ENCODE results near the gene TNS1.

Gene TNS1

GRCh38 chr2:217856159-217856558 lies 146.6 kb downstream of the TNS1 start:
- Histone ChIP-seq H3K79me2 (ENCODE audit: insufficient read depth, low read depth) (no peaks in the 10 kb centered on the region), H2AFZ (ENCODE audit: low read depth) (no peak overlapping the region), H3K4me3 (IDR thresholded peaks at IDR 0.05; ENCODE audit: insufficient read depth, low read depth, low read length) (no peak overlapping the region), H3K36me3 (ENCODE audit: insufficient read depth) (no peaks in the 10 kb centered on the region), H4K20me1 (ENCODE audit: insufficient read depth) (no peaks in the 10 kb centered on the region), H3K9ac (no peak overlapping the region), H3K4me1 (ENCODE audit: low read depth, poor library complexity, severe bottlenecking) (no peaks in the 10 kb centered on the region), H3K27ac (no peak overlapping the region), H3K4me2 (no peak overlapping the region), H3K27me3 (ENCODE audit: insufficient read depth, low read depth) (no peaks in the 10 kb centered on the region)
- TF ChIP-seq CTCF (conservative IDR thresholded peaks at IDR 0.05; ENCODE audit: low read depth, low read length), result no peak

GRCh38 chr2:217854684-217855420 lies 147.9 kb downstream of the TNS1 start:
- Histone ChIP-seq H3K27me3 (ENCODE audit: insufficient read depth, low read depth) (no peaks in the 10 kb centered on the region), H3K4me3 (IDR thresholded peaks at IDR 0.05; ENCODE audit: insufficient read depth, low read depth, low read length) (no peak overlapping the region), H4K20me1 (ENCODE audit: insufficient read depth) (no peaks in the 10 kb centered on the region), H2AFZ (ENCODE audit: low read depth) (no peak overlapping the region), H3K9ac (no peak overlapping the region), H3K36me3 (ENCODE audit: insufficient read depth) (no peaks in the 10 kb centered on the region), H3K4me1 (ENCODE audit: low read depth, poor library complexity, severe bottlenecking) (no peaks in the 10 kb centered on the region), H3K27ac (no peak overlapping the region), H3K4me2 (no peak overlapping the region), H3K79me2 (ENCODE audit: insufficient read depth, low read depth) (no peaks in the 10 kb centered on the region)
- TF ChIP-seq CTCF (conservative IDR thresholded peaks at IDR 0.05; ENCODE audit: low read depth, low read length), result no peak

GRCh38 chr2:217853961-217854360 lies 148.8 kb downstream of the TNS1 start:
- H2AFZ ChIP-seq (ENCODE audit: low read depth), result no peak overlapping the region
- no peaks in the 10 kb centered on the region for H3K27me3 ChIP-seq (ENCODE audit: insufficient read depth, low read depth)
- H4K20me1 ChIP-seq (ENCODE audit: insufficient read depth), result no peaks in the 10 kb centered on the region
- no peaks in the 10 kb centered on the region for H3K4me1 ChIP-seq (ENCODE audit: low read depth, poor library complexity, severe bottlenecking)
- H3K36me3 ChIP-seq (ENCODE audit: insufficient read depth), result no peaks in the 10 kb centered on the region
- no peak overlapping the region for H3K27ac ChIP-seq
- H3K4me2 ChIP-seq, result no peak overlapping the region
- TF ChIP-seq CTCF (conservative IDR thresholded peaks at IDR 0.05; ENCODE audit: low read depth, low read length), result no peak
- H3K9ac ChIP-seq, result no peak overlapping the region
- no peak overlapping the region for H3K4me3 ChIP-seq (IDR thresholded peaks at IDR 0.05; ENCODE audit: insufficient read depth, low read depth, low read length)
- H3K79me2 ChIP-seq (ENCODE audit: insufficient read depth, low read depth), result no peaks in the 10 kb centered on the region

- no peak overlapping the region for H3K27ac ChIP-seq
- no peaks in the 10 kb centered on the region for H3K79me2 ChIP-seq (ENCODE audit: insufficient read depth, low read depth)
- H3K4me3 ChIP-seq (IDR thresholded peaks at IDR 0.05; ENCODE audit: insufficient read depth, low read depth, low read length), result no peak overlapping the region
- no peaks in the 10 kb centered on the region for H3K4me1 ChIP-seq (ENCODE audit: low read depth, poor library complexity, severe bottlenecking)
- H3K36me3 ChIP-seq (ENCODE audit: insufficient read depth), result no peaks in the 10 kb centered on the region
- H3K9ac ChIP-seq, result no peak overlapping the region
- H3K4me2 ChIP-seq, result no peak overlapping the region
- no peaks in the 10 kb centered on the region for H4K20me1 ChIP-seq (ENCODE audit: insufficient read depth)
- H2AFZ ChIP-seq (ENCODE audit: low read depth), result no peak overlapping the region
- H3K27me3 ChIP-seq (ENCODE audit: insufficient read depth, low read depth), result no peaks in the 10 kb centered on the region
- TF ChIP-seq CTCF (conservative IDR thresholded peaks at IDR 0.05; ENCODE audit: low read depth, low read length), result no peak
These were observed 149.4 kb downstream of the TNS1 start for GRCh38 chr2:217853301-217853881.

Data from KMS-11 (cell line).